Gastrocnemius medialis (tissue), 4 donors: ENCODE results near the gene CRCP. TPM values are rescaled to one million over a fixed set of nuclear protein-coding genes. Genes with fewer than 3 reads are reported as not detected.

Experiments
- ATAC-seq, 2 donors: fragments of 150-250 bp; one replicate each; pipeline ENCODE4 v1.9.1; 2016
- DNase-seq, 2 donors: peaks; one replicate each; pipeline ENCODE4 v3.0.0-alpha.2; 2019
- H3K27ac ChIP-seq, 4 donors: fragments of 200-600 bp; sonication (generic); 1 replicate in 1 of 4; 2 replicates in 3 of 4; pipeline ENCODE4 v1.5.1; 2016 to 2018; ENCODE audit warnings: mild to moderate bottlenecking in 2 of 4, moderate library complexity in 1 of 4
- H3K27me3 ChIP-seq, 3 donors: fragments of 200-600 bp; sonication (generic) in 2 of 3; 1 replicate in 1 of 3; 2 replicates in 2 of 3; pipeline versions ENCODE4 v1.5.1 to v1.6.0; 2016 to 2019; ENCODE audit warnings: mild to moderate bottlenecking in 1 of 3, moderate library complexity in 1 of 3
- H3K36me3 ChIP-seq, 2 donors: fragments of 200-600 bp; sonication (generic) in 1 of 2; one replicate each; pipeline ENCODE4 v1.5.1; 2017 to 2018
- H3K4me1 ChIP-seq, 2 donors: fragments of 200-600 bp; sonication (generic) in 1 of 2; one replicate each; pipeline ENCODE4 v1.5.1; 2016 to 2017; ENCODE audit warnings: mild to moderate bottlenecking in 2 of 2
- H3K4me3 ChIP-seq, 4 donors: fragments of 200-600 bp; sonication (generic) in 3 of 4; 1 replicate in 1 of 4; 2 replicates in 3 of 4; pipeline ENCODE4 v1.5.1; 2016 to 2019; ENCODE audit warnings: mild to moderate bottlenecking in 2 of 4
- H3K9me3 ChIP-seq, 3 donors: fragments of 200-600 bp; sonication (generic) in 2 of 3; 1 replicate in 1 of 3; 2 replicates in 2 of 3; pipeline ENCODE4 v1.5.1; 2016 to 2019
- POLR2A ChIP-seq, 2 donors: fragments of 450-650 bp; IDR thresholded peaks; one replicate each; pipeline ENCODE4 v1.6.1; 2017; ENCODE audit warnings: antibody characterized with exemption in 2 of 2, mild to moderate bottlenecking in 2 of 2, moderate library complexity in 2 of 2
- in situ Hi-C, 4 donors: fragments of 200-750 bp; cut with MboI; loops; one replicate each; pipeline versions ENCODE4 v1.15.0 to v1.8.0; 2017; ENCODE audit warnings: low sequenced_read_pairs in 4 of 4
- intact Hi-C: fragments of 100-400 bp; cut with DNase I; formaldehyde crosslinking; loops from one replicate; pipeline ENCODE4 v1.15.1; 2023; ENCODE audit warnings: low total_unique reads
- total RNA-seq, 4 donors: library from RNA; depleted of rRNA; stranded (reverse); fragments of >200 nt; gene quantifications; one replicate each; pipeline versions ENCODE4 v1.1.0 to v1.2.3, GENCODE V29; 2016
- TF ChIP-seq, protein P1 (sequence below), 5 experiments: fragments of 450-650 bp in 3 of 5; fragments of 200-600 bp in 2 of 5; sonication (generic) in 2 of 5; IDR thresholded peaks in 4 of 5; conservative IDR thresholded peaks in 1 of 5; 1 replicate in 4 of 5; 2 replicates in 1 of 5; pipeline ENCODE4 v1.5.1; 2016 to 2019; ENCODE audit warnings: antibody characterized with exemption in 5 of 5, mild to moderate bottlenecking in 3 of 5, moderate library complexity in 3 of 5

The CRCP gene
- total RNA-seq, 4 donors from 2014 or later: 19.2 to 21.3 (median 20.4) TPM

DNA sequence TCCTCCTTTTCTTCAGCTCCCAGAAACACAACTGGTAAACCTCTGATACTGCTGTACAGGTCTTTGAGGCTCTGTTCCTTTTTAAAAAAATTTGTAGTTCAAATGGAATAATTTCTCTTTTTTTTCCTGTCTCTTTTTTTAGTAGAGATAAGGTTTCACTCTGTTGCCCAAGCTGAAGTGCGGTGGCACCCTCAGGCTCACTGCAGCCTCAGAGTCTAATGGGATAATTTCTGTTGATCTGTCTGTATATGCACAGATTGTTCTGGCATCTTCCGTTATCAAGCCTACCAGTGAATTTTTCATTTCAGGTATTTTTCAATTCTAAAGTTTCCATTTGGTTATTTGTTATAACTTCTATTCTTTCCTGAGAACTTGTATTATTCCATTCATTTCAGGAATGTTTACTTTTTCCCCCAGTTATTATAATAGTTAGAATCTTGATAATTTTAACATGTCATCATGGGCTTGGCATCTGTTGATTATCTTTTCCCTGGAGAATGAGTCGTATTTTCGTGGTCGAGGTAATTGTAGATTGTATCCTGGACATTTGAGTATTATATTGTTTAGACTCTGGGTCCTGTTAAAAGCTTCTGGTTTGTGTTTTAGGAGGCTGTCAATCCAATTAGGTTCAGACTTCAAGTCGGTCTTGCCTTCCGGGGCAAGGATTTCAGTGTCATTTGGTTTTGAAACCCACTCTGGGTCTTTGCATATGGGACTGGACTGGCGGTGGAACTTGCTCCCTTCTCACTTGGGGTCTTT is 24.5 kb downstream of the CRCP start:
- peak overlapping the region in 2 of 4 donors; percentile 8 to 14 for H3K27ac ChIP-seq
- in situ Hi-C loops: no loop called here
- no peaks in the 10 kb centered on the region for H3K27me3 ChIP-seq
- no peak for DNase-seq
- H3K9me3 ChIP-seq: no peaks in the 10 kb centered on the region
- TF ChIP-seq POLR2A (IDR thresholded peaks at IDR 0.05): no peak
- TF ChIP-seq, protein P1, sequence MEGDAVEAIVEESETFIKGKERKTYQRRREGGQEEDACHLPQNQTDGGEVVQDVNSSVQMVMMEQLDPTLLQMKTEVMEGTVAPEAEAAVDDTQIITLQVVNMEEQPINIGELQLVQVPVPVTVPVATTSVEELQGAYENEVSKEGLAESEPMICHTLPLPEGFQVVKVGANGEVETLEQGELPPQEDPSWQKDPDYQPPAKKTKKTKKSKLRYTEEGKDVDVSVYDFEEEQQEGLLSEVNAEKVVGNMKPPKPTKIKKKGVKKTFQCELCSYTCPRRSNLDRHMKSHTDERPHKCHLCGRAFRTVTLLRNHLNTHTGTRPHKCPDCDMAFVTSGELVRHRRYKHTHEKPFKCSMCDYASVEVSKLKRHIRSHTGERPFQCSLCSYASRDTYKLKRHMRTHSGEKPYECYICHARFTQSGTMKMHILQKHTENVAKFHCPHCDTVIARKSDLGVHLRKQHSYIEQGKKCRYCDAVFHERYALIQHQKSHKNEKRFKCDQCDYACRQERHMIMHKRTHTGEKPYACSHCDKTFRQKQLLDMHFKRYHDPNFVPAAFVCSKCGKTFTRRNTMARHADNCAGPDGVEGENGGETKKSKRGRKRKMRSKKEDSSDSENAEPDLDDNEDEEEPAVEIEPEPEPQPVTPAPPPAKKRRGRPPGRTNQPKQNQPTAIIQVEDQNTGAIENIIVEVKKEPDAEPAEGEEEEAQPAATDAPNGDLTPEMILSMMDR (IDR thresholded peaks at IDR 0.05 in 4 of 5, conservative IDR thresholded peaks at IDR 0.05 in 1 of 5): no peak
- intact Hi-C loops: no loop called here
- no peak overlapping the region for H3K4me3 ChIP-seq
- ATAC-seq: no peak
- H3K4me1 ChIP-seq: peaks cover 16 to 17% of the 10 kb centered on the region in 2 donors
- peaks cover 0 to 32% of the 10 kb centered on the region in 2 donors for H3K36me3 ChIP-seq

DNA sequence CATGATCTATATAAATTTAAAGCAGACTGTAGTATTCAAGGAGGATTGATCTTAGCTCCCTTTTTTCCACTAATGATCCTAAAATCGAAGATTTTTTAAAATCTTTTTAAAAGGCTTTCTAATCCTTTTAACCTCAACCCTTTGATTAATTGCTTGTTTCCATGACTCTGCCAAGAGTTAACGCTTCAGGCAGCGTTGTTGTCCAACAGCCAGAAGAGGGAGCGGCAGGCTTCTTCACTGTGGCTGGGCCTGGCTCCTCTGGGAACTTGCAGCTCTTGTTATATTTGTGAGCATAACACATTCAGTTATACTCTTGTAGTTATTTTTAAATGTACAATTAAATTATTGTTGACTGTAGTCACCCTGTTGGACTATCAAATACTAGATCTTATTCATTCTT is 26.3 kb downstream of the CRCP start:
- DNase-seq: peak; percentile 23 to 32
- in situ Hi-C loops (no loop called here), intact Hi-C loops (loop anchor here (10.0 kb wide), 1 partner anchor 354 kb away; no protein-coding TSS in a partner anchor)
- no peak overlapping the region for H3K4me3 ChIP-seq
- H3K4me1 ChIP-seq: peaks cover 10 to 17% of the 10 kb centered on the region in 2 donors
- no peaks in the 10 kb centered on the region for H3K27me3 ChIP-seq
- TF ChIP-seq, protein P1 (IDR thresholded peaks at IDR 0.05 in 4 of 5, conservative IDR thresholded peaks at IDR 0.05 in 1 of 5): peak; percentile 11 to 51 (median 21)
- no peak for TF ChIP-seq POLR2A (IDR thresholded peaks at IDR 0.05)
- H3K9me3 ChIP-seq: no peaks in the 10 kb centered on the region
- no peak for ATAC-seq
- H3K27ac ChIP-seq: peak overlapping the region in 1 of 4 donors; percentile 39
- peaks cover 0 to 36% of the 10 kb centered on the region in 2 donors for H3K36me3 ChIP-seq

DNA sequence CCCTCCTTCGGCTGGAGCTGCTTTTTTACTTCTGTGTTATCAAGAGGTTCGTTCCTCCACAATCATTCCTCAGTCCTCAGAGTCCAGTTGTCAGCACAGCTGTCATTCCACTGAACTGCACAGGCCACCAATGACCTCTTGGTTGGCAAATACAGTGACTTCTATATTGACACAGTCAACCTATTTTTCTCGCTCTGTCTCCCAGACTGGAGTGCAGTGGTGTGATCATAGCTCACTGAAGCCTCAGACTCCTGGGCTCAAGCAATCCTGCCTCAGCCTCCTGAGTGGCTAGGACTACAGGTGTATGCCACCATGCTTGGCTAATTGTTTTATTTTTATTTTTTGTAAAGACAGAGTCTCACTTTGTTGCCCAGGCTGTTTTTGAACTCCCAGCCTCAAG is 27.7 kb downstream of the CRCP start:
- H3K9me3 ChIP-seq: no peaks in the 10 kb centered on the region
- no peak for TF ChIP-seq POLR2A (IDR thresholded peaks at IDR 0.05)
- TF ChIP-seq, protein P1 (IDR thresholded peaks at IDR 0.05 in 4 of 5, conservative IDR thresholded peaks at IDR 0.05 in 1 of 5): no peak
- intact Hi-C loops: loop anchor here (10.0 kb wide), 1 partner anchor 352 kb away; no protein-coding TSS in a partner anchor
- H3K27me3 ChIP-seq: no peaks in the 10 kb centered on the region
- no peak for DNase-seq
- peak overlapping the region in 1 of 4 donors; percentile 52 for H3K27ac ChIP-seq
- no peak overlapping the region for H3K4me3 ChIP-seq
- ATAC-seq: no peak
- peaks cover 10 to 17% of the 10 kb centered on the region in 2 donors for H3K4me1 ChIP-seq
- in situ Hi-C loops: no loop called here
- peaks cover 0 to 46% of the 10 kb centered on the region in 2 donors for H3K36me3 ChIP-seq

DNA sequence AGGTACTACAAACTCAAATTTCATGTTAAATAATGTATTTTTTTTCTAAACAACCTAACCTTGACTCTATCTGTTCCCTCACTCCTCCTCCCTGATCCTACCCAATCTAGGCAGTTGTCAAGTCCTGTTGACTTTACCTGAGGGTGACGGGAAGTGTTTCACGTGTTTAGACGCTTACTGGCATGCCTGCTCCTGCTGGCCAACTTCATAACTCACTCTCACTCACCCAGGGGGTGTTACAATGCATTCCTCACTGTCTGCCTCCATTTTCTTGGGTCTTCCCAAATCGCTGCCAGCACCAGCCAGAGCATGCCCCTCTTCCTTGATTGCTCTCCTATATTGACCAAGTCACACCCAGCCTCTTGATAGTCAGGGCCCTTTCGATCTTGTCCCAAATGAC is 28.3 kb downstream of the CRCP start:
- no peaks in the 10 kb centered on the region for H3K9me3 ChIP-seq
- H3K27ac ChIP-seq: peak overlapping the region in 2 of 4 donors; percentile 46 to 52
- intact Hi-C loops (loop anchor here (10.0 kb wide), 1 partner anchor 352 kb away; no protein-coding TSS in a partner anchor), in situ Hi-C loops (no loop called here)
- no peak overlapping the region for H3K4me3 ChIP-seq
- TF ChIP-seq, protein P1 (IDR thresholded peaks at IDR 0.05 in 4 of 5, conservative IDR thresholded peaks at IDR 0.05 in 1 of 5): no peak
- TF ChIP-seq POLR2A (IDR thresholded peaks at IDR 0.05): no peak
- H3K27me3 ChIP-seq: no peaks in the 10 kb centered on the region
- peaks cover 0 to 46% of the 10 kb centered on the region in 2 donors for H3K36me3 ChIP-seq
- H3K4me1 ChIP-seq: peaks cover 10 to 17% of the 10 kb centered on the region in 2 donors
- ATAC-seq: no peak
- DNase-seq: no peak
